WTC11 (cell line): ENCODE results near the gene IFRD2. TPM values are rescaled to one million over a fixed set of nuclear protein-coding genes. Genes with fewer than 3 reads are reported as not detected.
A peak's percentile ranks its signal among the peaks of the same experiment; 100 is the strongest.
"Not testable (repeated sequence)": the region's sequence is repeated elsewhere in the genome, so short reads cannot be mapped to it uniquely, and the experiment has no call there.

Experiments used
- ATAC-seq: fragments of 200-7000 bp; cut with Tn5 transposase; 2 replicates; pipeline ENCODE4 v1.10.0; 2021; ENCODE audit warnings: mild to moderate bottlenecking, moderate library complexity
- CTCF ChIA-PET: fragments of 300-600 bp; sonication (Branson Sonifier 250); formaldehyde crosslinking; loops from one replicate; lab custom pipeline; 2021; ENCODE audit warnings: antibody characterized with exemption; lab: Charles Lee
- POLR2A ChIA-PET: fragments of 350-600 bp; sonication (Branson Sonifier 250); formaldehyde crosslinking; loops from one replicate; lab custom pipeline; 2021; ENCODE audit warnings: antibody characterized with exemption; lab: Charles Lee
- DNase-seq: peaks from one replicate; pipeline ENCODE4 v3.0.0; 2021; ENCODE audit warnings: low spot score
- H3K27ac Mint-ChIP-seq: 2 replicates; pipeline ENCODE4 v1.8.0; 2021; ENCODE audit warnings: mixed read lengths
- H3K27me3 Mint-ChIP-seq: 2 replicates; pipeline ENCODE4 v1.8.0; 2021; ENCODE audit warnings: low read depth, mild to moderate bottlenecking, moderate library complexity, mixed read lengths
- H3K36me3 Mint-ChIP-seq: 2 replicates; pipeline ENCODE4 v1.8.0; 2021; ENCODE audit warnings: mixed read lengths
- H3K4me1 Mint-ChIP-seq: 2 replicates; pipeline ENCODE4 v1.8.0; 2022; ENCODE audit warnings: mixed read lengths
- H3K4me3 Mint-ChIP-seq: 2 replicates; pipeline ENCODE4 v1.8.0; 2021; ENCODE audit warnings: mild to moderate bottlenecking, moderate library complexity, mixed read lengths
- H3K9me3 Mint-ChIP-seq: 2 replicates; pipeline ENCODE4 v1.8.0; 2021; ENCODE audit warnings: mixed read lengths
- AR ChIP-seq: fragments of 250-450 bp; sonication (Bioruptor Pico); IDR thresholded peaks from 2 replicates; pipeline ENCODE4 v1.9.0; 2021; ENCODE audit warnings: mild to moderate bottlenecking
- ATF6 ChIP-seq: sonication (generic); formaldehyde crosslinking; IDR thresholded peaks from 2 replicates; pipeline ENCODE4 v1.8.1; 2023; ENCODE audit warnings: mild to moderate bottlenecking, missing genetic modification reagents
- E2F4 ChIP-seq: sonication (generic); formaldehyde crosslinking; IDR thresholded peaks from 2 replicates; pipeline ENCODE4 v1.8.1; 2022; ENCODE audit warnings: low read depth, mild to moderate bottlenecking, moderate library complexity, missing genetic modification reagents, borderline replicate concordance
- ELF4 ChIP-seq: sonication (generic); formaldehyde crosslinking; IDR thresholded peaks from 2 replicates; pipeline ENCODE4 v1.8.1; 2022; ENCODE audit warnings: low read depth, mild to moderate bottlenecking, moderate library complexity, missing genetic modification reagents
- GABPB1 ChIP-seq: sonication (generic); formaldehyde crosslinking; IDR thresholded peaks from 2 replicates; pipeline ENCODE4 v1.8.1; 2023; ENCODE audit warnings: mild to moderate bottlenecking, missing genetic modification reagents
- IRF1 ChIP-seq: sonication (generic); formaldehyde crosslinking; IDR thresholded peaks from 2 replicates; pipeline ENCODE4 v1.8.0; 2023; ENCODE audit warnings: missing genetic modification reagents
- KAT7 ChIP-seq: sonication (generic); formaldehyde crosslinking; IDR thresholded peaks from 2 replicates; pipeline ENCODE4 v1.8.1; 2023; ENCODE audit warnings: missing genetic modification reagents, mild to moderate bottlenecking, borderline replicate concordance
- MAX ChIP-seq: sonication (generic); formaldehyde crosslinking; IDR thresholded peaks from 2 replicates; pipeline ENCODE4 v1.8.0; 2022; ENCODE audit warnings: mild to moderate bottlenecking, missing genetic modification reagents
- MLX ChIP-seq: sonication (generic); formaldehyde crosslinking; IDR thresholded peaks from 2 replicates; pipeline ENCODE4 v1.8.1; 2023; ENCODE audit warnings: mild to moderate bottlenecking, missing genetic modification reagents, moderate library complexity
- NFE2L1 ChIP-seq: sonication (generic); formaldehyde crosslinking; IDR thresholded peaks from 2 replicates; pipeline ENCODE4 v1.8.1; 2023; ENCODE audit warnings: missing genetic modification reagents
- NFYB ChIP-seq: sonication (generic); formaldehyde crosslinking; conservative IDR thresholded peaks from 2 replicates; pipeline ENCODE4 v1.8.0; 2022; ENCODE audit warnings: low read depth, missing genetic modification reagents
- NR2C2 ChIP-seq: sonication (generic); formaldehyde crosslinking; IDR thresholded peaks from 2 replicates; pipeline ENCODE4 v1.8.0; 2022; ENCODE audit warnings: mild to moderate bottlenecking, missing genetic modification reagents
- OVOL2 ChIP-seq: fragments of 250-450 bp; sonication (Bioruptor Pico); IDR thresholded peaks from 2 replicates; pipeline ENCODE4 v1.9.0; 2021; ENCODE audit warnings: mild to moderate bottlenecking, borderline replicate concordance
- PREB ChIP-seq: sonication (generic); formaldehyde crosslinking; IDR thresholded peaks from 2 replicates; pipeline ENCODE4 v1.8.1; 2022; ENCODE audit warnings: mild to moderate bottlenecking, missing genetic modification reagents, moderate library complexity, borderline replicate concordance
- PRRX2 ChIP-seq: fragments of 250-450 bp; sonication (Bioruptor Pico); IDR thresholded peaks from 2 replicates; pipeline ENCODE4 v1.8.0; 2021; ENCODE audit warnings: mild to moderate bottlenecking
- SMAD3 ChIP-seq: sonication (generic); formaldehyde crosslinking; IDR thresholded peaks from 2 replicates; pipeline ENCODE4 v1.8.0; 2022; ENCODE audit warnings: missing genetic modification reagents, mild to moderate bottlenecking, borderline replicate concordance
- TEAD4 ChIP-seq: sonication (generic); formaldehyde crosslinking; IDR thresholded peaks from 2 replicates; pipeline ENCODE4 v1.8.0; 2022; ENCODE audit warnings: mild to moderate bottlenecking, missing genetic modification reagents
- USF2 ChIP-seq: sonication (generic); formaldehyde crosslinking; IDR thresholded peaks from 2 replicates; pipeline ENCODE4 v1.8.1; 2023; ENCODE audit warnings: mild to moderate bottlenecking, missing genetic modification reagents, moderate library complexity
- total RNA-seq: library from RNA; stranded (reverse); gene quantifications from 3 replicates; pipeline ENCODE4 v1.2.3, GENCODE V29; 2021

Gene IFRD2
- total RNA-seq, 1 experiment from 2014 or later, result 92.0 TPM

- Mint-ChIP-seq H3K36me3 (peaks cover 2% of the 10 kb centered on the region; the same call in 1 of the 2 replicates), H3K4me3 (peak overlapping the region; percentile 40)
- ATAC-seq, result no peak
- TF ChIP-seq MAX (CRISPR knock-in tag) (0 out of 2 replicates have a peak, but pooled peaks have one; percentile 2), ATF6 (no peak), ELF4 (CRISPR knock-in tag) (no peak)
- TF ChIP-seq, all 79 proteins: peak for 1
- DNase-seq, result no peak
- H3K27me3 Mint-ChIP-seq, result no peaks in the 10 kb centered on the region
- peak overlapping the region; percentile 91 for H3K27ac Mint-ChIP-seq
- peaks cover 65% of the 10 kb centered on the region for H3K4me1 Mint-ChIP-seq
- no peaks in the 10 kb centered on the region for H3K9me3 Mint-ChIP-seq
- CTCF ChIA-PET, result interaction anchor here (0.6 to 2.1 kb wide), 4 partner anchors 10 to 41 kb away, joined by 3 to 32 read pairs (median 5); partner anchors contain the start of genes GNAI2 and SLC38A3
- POLR2A ChIA-PET, result no interaction called here
Measured at GRCh38 chr3:50245251-50245745, 46.9 kb downstream of the IFRD2 start.

- not testable (repeated sequence) for DNase-seq, H3K4me3 Mint-ChIP-seq, ATAC-seq, H3K27me3 Mint-ChIP-seq, H3K9me3 Mint-ChIP-seq, H3K36me3 Mint-ChIP-seq
- peak overlapping the region; percentile 91 for H3K27ac Mint-ChIP-seq
- peaks cover 70% of the 10 kb centered on the region for H3K4me1 Mint-ChIP-seq
- ChIA-PET CTCF (interaction anchor here (0.6 to 2.0 kb wide), 4 partner anchors 9 to 20 kb away, joined by 3 to 8 read pairs (median 5); partner anchors contain the start of gene GNAI2), POLR2A (interaction anchor here (1.3 kb wide), 1 partner anchor 17 kb away, joined by 3 read pairs; no protein-coding TSS in a partner anchor)
Measured at GRCh38 chr3:50244813-50245212, 47.4 kb downstream of the IFRD2 start.

- Mint-ChIP-seq H3K9me3 (no peaks in the 10 kb centered on the region), H3K4me3 (no peak overlapping the region), H3K4me1 (peaks cover 83% of the 10 kb centered on the region), H3K27me3 (no peaks in the 10 kb centered on the region), H3K36me3 (peaks cover 2% of the 10 kb centered on the region; the same call in 1 of the 2 replicates), H3K27ac (peak overlapping the region; percentile 80)
- no peak for DNase-seq
- ChIA-PET POLR2A (interaction anchor here (1.0 to 1.3 kb wide), 2 partner anchors 8 to 16 kb away, joined by 3 to 4 read pairs; partner anchors contain the start of gene GNAI2), CTCF (interaction anchor here (0.6 to 6.4 kb wide), 8 partner anchors 13 to 122 kb away, joined by 3 to 88 read pairs (median 8); no protein-coding TSS in a partner anchor)
- TF ChIP-seq ELF4 (CRISPR knock-in tag) (no peak), PREB (CRISPR knock-in tag) (no peak), AR (no peak), SMAD3 (CRISPR knock-in tag) (no peak), OVOL2 (CRISPR knock-in tag) (no peak), NFYB (CRISPR knock-in tag) (no peak), IRF1 (CRISPR knock-in tag) (no peak), PRRX2 (CRISPR knock-in tag) (no peak), KAT7 (CRISPR knock-in tag) (no peak), NFE2L1 (CRISPR knock-in tag) (no peak), GABPB1 (CRISPR knock-in tag) (no peak), TEAD4 (CRISPR knock-in tag) (no peak), MLX (CRISPR knock-in tag) (no peak), MAX (CRISPR knock-in tag) (no peak), USF2 (CRISPR knock-in tag) (no peak), E2F4 (CRISPR knock-in tag) (no peak), NR2C2 (CRISPR knock-in tag) (no peak)
- ATAC-seq, result no peak
Measured at GRCh38 chr3:50243543-50243895, 48.7 kb downstream of the IFRD2 start.
